ENCODE data around the gene KNCN.

DNA sequence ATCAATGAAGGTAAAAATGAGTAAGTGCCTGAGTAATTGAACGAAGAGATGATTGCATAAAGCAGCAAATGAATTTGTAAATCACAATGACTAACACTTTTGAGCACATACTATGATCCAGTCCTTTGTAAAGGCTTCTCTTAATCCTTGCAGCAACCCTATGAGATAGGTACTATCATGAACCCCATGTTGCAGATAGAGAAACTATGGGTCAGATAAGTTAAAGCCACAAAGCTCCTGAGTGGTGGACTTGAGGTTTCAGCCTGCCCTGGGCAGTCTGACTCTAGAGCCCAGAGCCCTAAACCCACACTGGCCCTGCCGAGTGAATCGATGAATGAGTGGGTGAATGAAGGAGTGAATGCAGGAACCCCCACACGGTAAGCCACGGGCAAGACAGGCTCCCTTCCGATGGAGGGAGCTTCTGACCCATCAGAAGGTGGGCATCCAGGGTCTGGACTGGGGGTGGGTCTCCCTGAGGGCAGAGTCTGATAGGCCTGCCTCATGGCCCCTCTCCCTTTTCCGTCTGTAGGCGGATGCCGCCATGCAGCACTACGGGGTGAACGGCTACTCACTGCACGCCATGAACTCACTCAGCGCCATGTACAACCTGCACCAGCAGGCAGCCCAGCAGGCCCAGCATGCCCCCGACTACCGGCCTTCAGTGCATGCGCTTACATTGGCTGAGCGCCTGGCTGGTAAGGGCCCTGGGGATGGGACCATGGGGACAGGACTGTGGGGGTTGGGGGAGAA lies 44.8 kb downstream of the KNCN start:
- TF ChIP-seq, protein P1, sequence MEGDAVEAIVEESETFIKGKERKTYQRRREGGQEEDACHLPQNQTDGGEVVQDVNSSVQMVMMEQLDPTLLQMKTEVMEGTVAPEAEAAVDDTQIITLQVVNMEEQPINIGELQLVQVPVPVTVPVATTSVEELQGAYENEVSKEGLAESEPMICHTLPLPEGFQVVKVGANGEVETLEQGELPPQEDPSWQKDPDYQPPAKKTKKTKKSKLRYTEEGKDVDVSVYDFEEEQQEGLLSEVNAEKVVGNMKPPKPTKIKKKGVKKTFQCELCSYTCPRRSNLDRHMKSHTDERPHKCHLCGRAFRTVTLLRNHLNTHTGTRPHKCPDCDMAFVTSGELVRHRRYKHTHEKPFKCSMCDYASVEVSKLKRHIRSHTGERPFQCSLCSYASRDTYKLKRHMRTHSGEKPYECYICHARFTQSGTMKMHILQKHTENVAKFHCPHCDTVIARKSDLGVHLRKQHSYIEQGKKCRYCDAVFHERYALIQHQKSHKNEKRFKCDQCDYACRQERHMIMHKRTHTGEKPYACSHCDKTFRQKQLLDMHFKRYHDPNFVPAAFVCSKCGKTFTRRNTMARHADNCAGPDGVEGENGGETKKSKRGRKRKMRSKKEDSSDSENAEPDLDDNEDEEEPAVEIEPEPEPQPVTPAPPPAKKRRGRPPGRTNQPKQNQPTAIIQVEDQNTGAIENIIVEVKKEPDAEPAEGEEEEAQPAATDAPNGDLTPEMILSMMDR (IDR thresholded peaks at IDR 0.05): no peak
- TF ChIP-seq POLR2A (IDR thresholded peaks at IDR 0.05): no peak

All from testis (tissue), 2 donors.